SK-N-SH treated with all-trans-retinoic acid at 6 μM for 48 hours (cell line): ENCODE data around the gene JAKMIP1.

Source experiments
- ATAC-seq: fragments of 200-7000 bp; cut with Tn5 transposase; 3 replicates; pipeline ENCODE4 v1.9.1; 2020; ENCODE audit warnings: mild to moderate bottlenecking, moderate library complexity
- ARNTL ChIP-seq: fragments of 450-650 bp; formaldehyde crosslinking; IDR thresholded peaks from 2 replicates; pipeline ENCODE4 v1.5.0; 2020; ENCODE audit warnings: low read depth, mild to moderate bottlenecking, moderate library complexity, borderline replicate concordance
- CREB5 ChIP-seq: fragments of 250-450 bp; sonication (Bioruptor Pico); IDR thresholded peaks from 2 replicates; pipeline ENCODE4 v1.5.1; 2020; ENCODE audit warnings: low read depth, mild to moderate bottlenecking, moderate library complexity
- CSDC2 ChIP-seq: fragments of 250-450 bp; sonication (Bioruptor Pico); IDR thresholded peaks from 2 replicates; pipeline ENCODE4 v1.5.0; 2020; ENCODE audit warnings: mild to moderate bottlenecking, moderate library complexity
- CSRNP3 ChIP-seq: fragments of 250-450 bp; sonication (Bioruptor Pico); IDR thresholded peaks from 2 replicates; pipeline ENCODE4 v1.5.1; 2021; ENCODE audit warnings: mild to moderate bottlenecking, moderate library complexity
- ESRRG ChIP-seq: fragments of 250-450 bp; sonication (Bioruptor Pico); IDR thresholded peaks from 2 replicates; pipeline ENCODE4 v1.6.1; 2021; ENCODE audit warnings: mild to moderate bottlenecking
- GLIS3 ChIP-seq: fragments of 250-450 bp; sonication (Bioruptor Pico); IDR thresholded peaks from 2 replicates; pipeline ENCODE4 v1.5.0; 2020; ENCODE audit warnings: mild to moderate bottlenecking, moderate library complexity
- ISL1 ChIP-seq: fragments of 250-450 bp; sonication (Bioruptor Pico); IDR thresholded peaks from 2 replicates; pipeline ENCODE4 v2.1.2; 2022; ENCODE audit warnings: mild to moderate bottlenecking, moderate library complexity
- OSR1 ChIP-seq: fragments of 250-450 bp; sonication (Bioruptor Pico); IDR thresholded peaks from 2 replicates; pipeline ENCODE4 v1.8.0; 2022; ENCODE audit warnings: moderate library complexity, mild to moderate bottlenecking, inconsistent platforms
- PATZ1 ChIP-seq: fragments of 250-450 bp; sonication (Bioruptor Pico); IDR thresholded peaks from 2 replicates; pipeline ENCODE4 v1.8.0; 2020; ENCODE audit warnings: mild to moderate bottlenecking, moderate library complexity, borderline replicate concordance
- RARB ChIP-seq: fragments of 250-450 bp; sonication (Bioruptor Pico); IDR thresholded peaks from 2 replicates; pipeline ENCODE4 v1.8.0; 2021; ENCODE audit warnings: mild to moderate bottlenecking, moderate library complexity
- SNAI2 ChIP-seq: fragments of 250-450 bp; sonication (Bioruptor Pico); IDR thresholded peaks from 2 replicates; pipeline ENCODE4 v1.5.0; 2020; ENCODE audit warnings: mild to moderate bottlenecking, moderate library complexity
- TCF4 ChIP-seq: fragments of 250-450 bp; sonication (Bioruptor Pico); IDR thresholded peaks from 2 replicates; pipeline ENCODE4 v1.8.0; 2021; ENCODE audit warnings: mild to moderate bottlenecking, moderate library complexity, borderline replicate concordance
- TOX ChIP-seq: fragments of 250-450 bp; sonication (Bioruptor Pico); IDR thresholded peaks from 2 replicates; pipeline ENCODE4 v1.8.0; 2021; ENCODE audit warnings: mild to moderate bottlenecking, moderate library complexity, borderline replicate concordance
- TSHZ2 ChIP-seq: fragments of 250-450 bp; sonication (Bioruptor Pico); IDR thresholded peaks from 2 replicates; pipeline ENCODE4 v1.5.0; 2020; ENCODE audit warnings: mild to moderate bottlenecking, moderate library complexity
- ZC3H10 ChIP-seq: fragments of 250-450 bp; sonication (Bioruptor Pico); IDR thresholded peaks from 2 replicates; pipeline ENCODE4 v1.5.1; 2021; ENCODE audit warnings: mild to moderate bottlenecking, moderate library complexity
- ZFP3 ChIP-seq: fragments of 250-450 bp; sonication (Bioruptor Pico); IDR thresholded peaks from 2 replicates; pipeline ENCODE4 v1.5.0; 2020; ENCODE audit warnings: mild to moderate bottlenecking, moderate library complexity
- ZFP30 ChIP-seq: fragments of 450-650 bp; formaldehyde crosslinking; IDR thresholded peaks from 2 replicates; pipeline ENCODE4 v1.5.0; 2022; ENCODE audit warnings: mild to moderate bottlenecking, moderate library complexity
- ZNF565 ChIP-seq: fragments of 450-650 bp; formaldehyde crosslinking; conservative IDR thresholded peaks from 2 replicates; pipeline ENCODE4 v1.5.0; 2020; ENCODE audit warnings: low read depth, mild to moderate bottlenecking, moderate library complexity
- ZNF70 ChIP-seq: fragments of 450-650 bp; formaldehyde crosslinking; IDR thresholded peaks from 2 replicates; pipeline ENCODE4 v1.5.0; 2020; ENCODE audit warnings: mild to moderate bottlenecking, moderate library complexity
- ZNF8 ChIP-seq: fragments of 450-650 bp; formaldehyde crosslinking; IDR thresholded peaks from 2 replicates; pipeline ENCODE4 v1.5.0; 2020; ENCODE audit warnings: mild to moderate bottlenecking, moderate library complexity

JAKMIP1 gene

GRCh38 chr4:6104541-6105130 lies 95.7 kb downstream of the JAKMIP1 start (continued):
- TF ChIP-seq PATZ1 (CRISPR knock-in tag) (no peak), ZFP30 (no peak)

- TF ChIP-seq ZC3H10 (CRISPR knock-in tag) (no peak), TCF4 (CRISPR knock-in tag) (no peak)
Measured at GRCh38 chr4:6097581-6097980, 102.8 kb downstream of the JAKMIP1 start.

GRCh38 chr4:6095897-6096296 lies 104.5 kb downstream of the JAKMIP1 start:
- TF ChIP-seq ZNF8 (no peak), TSHZ2 (CRISPR knock-in tag) (no peak), ZFP30 (no peak), ESRRG (CRISPR knock-in tag) (no peak), ZC3H10 (CRISPR knock-in tag) (no peak), ZFP3 (CRISPR knock-in tag) (no peak), TCF4 (CRISPR knock-in tag) (no peak), PATZ1 (CRISPR knock-in tag) (no peak), ISL1 (CRISPR knock-in tag) (no peak), ZNF565 (CRISPR knock-in tag) (no peak), ARNTL (CRISPR knock-in tag) (no peak)
- ATAC-seq: no peak

More at GRCh38 chr4:6097581-6097980, 102.8 kb downstream of the JAKMIP1 start:
- no peak for ATAC-seq

GRCh38 chr4:6095023-6095752 lies 105.2 kb downstream of the JAKMIP1 start:
- no peak for ATAC-seq
- no peak for TF ChIP-seq ZFP30
- TF ChIP-seq RARB (CRISPR knock-in tag): no peak
- no peak for TF ChIP-seq CSRNP3 (CRISPR knock-in tag)
- TF ChIP-seq GLIS3 (CRISPR knock-in tag): no peak
- TF ChIP-seq ESRRG (CRISPR knock-in tag): no peak
- TF ChIP-seq ZFP3 (CRISPR knock-in tag): no peak
- no peak for TF ChIP-seq SNAI2 (CRISPR knock-in tag)
- no peak for TF ChIP-seq ZC3H10 (CRISPR knock-in tag)
- no peak for TF ChIP-seq TSHZ2 (CRISPR knock-in tag)
- no peak for TF ChIP-seq ZNF565 (CRISPR knock-in tag)
- TF ChIP-seq CSDC2 (CRISPR knock-in tag): no peak
- TF ChIP-seq CREB5 (CRISPR knock-in tag): no peak
- TF ChIP-seq ZNF70: no peak
- TF ChIP-seq ARNTL (CRISPR knock-in tag): no peak
- TF ChIP-seq TOX (CRISPR knock-in tag): no peak
- no peak for TF ChIP-seq OSR1 (CRISPR knock-in tag)
- TF ChIP-seq ZNF8: no peak
